OCI-LY3 (cell line): ENCODE data around the gene ZNF354B.

Experiments used
- EZH2phosphoT487 ChIP-seq: fragments of 200-600 bp; shearing (Covaris generic); IDR thresholded peaks from 2 replicates; pipeline ENCODE4 v1.6.1; 2018; ENCODE audit warnings: antibody characterized with exemption, mixed run types, low read depth
- TF ChIP-seq, protein P1 (sequence below): fragments of 200-600, 300-600 bp; sonication (generic); IDR thresholded peaks from 2 replicates; pipeline ENCODE4 v1.5.1; 2014; ENCODE audit warnings: antibody characterized with exemption, low read length, low read depth

DNA sequence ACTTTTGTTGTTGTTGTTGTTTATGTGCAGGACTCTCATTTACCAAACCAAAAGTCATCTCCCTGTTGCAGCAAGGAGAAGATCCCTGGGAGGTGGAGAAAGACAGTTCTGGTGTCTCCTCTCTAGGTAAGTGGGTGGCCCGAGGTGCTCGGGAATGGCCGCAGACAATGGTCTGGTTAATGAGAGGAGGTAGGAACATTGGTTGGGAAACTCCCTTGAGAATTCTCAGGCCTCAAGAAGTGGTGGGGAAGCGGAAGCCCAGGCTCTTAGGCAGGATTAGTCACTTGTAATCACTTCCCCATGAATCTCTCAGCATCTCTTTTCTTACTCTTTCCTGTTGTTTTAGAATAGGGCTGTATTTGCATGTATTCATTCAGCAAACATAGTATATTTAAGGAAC, 7.2 kb downstream of the ZNF354B start:
- TF ChIP-seq, protein P1, sequence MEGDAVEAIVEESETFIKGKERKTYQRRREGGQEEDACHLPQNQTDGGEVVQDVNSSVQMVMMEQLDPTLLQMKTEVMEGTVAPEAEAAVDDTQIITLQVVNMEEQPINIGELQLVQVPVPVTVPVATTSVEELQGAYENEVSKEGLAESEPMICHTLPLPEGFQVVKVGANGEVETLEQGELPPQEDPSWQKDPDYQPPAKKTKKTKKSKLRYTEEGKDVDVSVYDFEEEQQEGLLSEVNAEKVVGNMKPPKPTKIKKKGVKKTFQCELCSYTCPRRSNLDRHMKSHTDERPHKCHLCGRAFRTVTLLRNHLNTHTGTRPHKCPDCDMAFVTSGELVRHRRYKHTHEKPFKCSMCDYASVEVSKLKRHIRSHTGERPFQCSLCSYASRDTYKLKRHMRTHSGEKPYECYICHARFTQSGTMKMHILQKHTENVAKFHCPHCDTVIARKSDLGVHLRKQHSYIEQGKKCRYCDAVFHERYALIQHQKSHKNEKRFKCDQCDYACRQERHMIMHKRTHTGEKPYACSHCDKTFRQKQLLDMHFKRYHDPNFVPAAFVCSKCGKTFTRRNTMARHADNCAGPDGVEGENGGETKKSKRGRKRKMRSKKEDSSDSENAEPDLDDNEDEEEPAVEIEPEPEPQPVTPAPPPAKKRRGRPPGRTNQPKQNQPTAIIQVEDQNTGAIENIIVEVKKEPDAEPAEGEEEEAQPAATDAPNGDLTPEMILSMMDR: no peak
- TF ChIP-seq EZH2phosphoT487: no peak
